T-helper 1 cell treated with Interleukin-12 subunit alpha and Interleukin-12 subunit beta and Interleukin-4 antibody, amounts not matched to agents 30 ng/mL and 1 ng/mL, for 36 hours (primary cell): ENCODE results near the gene FBXO24. TPM values are rescaled to one million over a fixed set of nuclear protein-coding genes. Genes with fewer than 3 reads are reported as not detected.
"Not testable (repeated sequence)": the region's sequence is repeated elsewhere in the genome, so short reads cannot be mapped to it uniquely, and the experiment has no call there.

ENCODE experiments used
- intact Hi-C: fragments of 100-400 bp; cut with micrococcal nuclease; formaldehyde crosslinking; loops from one replicate; pipeline ENCODE4 v1.15.1; 2024
- total RNA-seq: library from RNA; stranded (reverse); gene quantifications from 2 replicates; pipeline ENCODE4 v1.2.3, GENCODE V29; 2022

Gene FBXO24
- 0.66 and 0.85 TPM in 2 replicates for total RNA-seq

- intact Hi-C loops: loop anchor here (1.0 to 10.0 kb wide), 16 partner anchors 18 to 485 kb away; partner anchors contain the start of genes AP4M1, CNPY4, GNB2 and MCM7
These were observed at the start of gene FBXO24 for GRCh38 chr7:100586266-100587025. Gene FBXO24 (plus strand): TSS chr7:100586328. CDS start chr7:100586626, 298 bp downstream.

GRCh38 chr7:100536695-100537094 is 49.4 kb upstream of the FBXO24 start:
- intact Hi-C loops: not testable (repeated sequence)

DNA sequence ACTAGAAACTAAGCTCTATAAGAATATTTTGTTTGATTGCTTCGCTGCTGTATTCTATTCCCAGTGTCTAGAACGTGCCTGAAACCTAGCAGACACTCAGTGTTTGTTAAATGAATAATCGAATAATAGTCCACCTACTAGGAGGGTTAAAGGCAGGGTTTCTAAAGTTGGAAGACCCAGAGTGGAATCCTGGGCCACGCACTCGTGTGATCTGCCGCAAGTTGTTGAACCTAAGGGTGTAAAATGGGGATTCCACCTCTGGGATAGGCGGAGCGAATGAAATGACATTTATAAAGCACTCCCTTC is 47.8 kb upstream of the FBXO24 start:
- intact Hi-C loops: loop anchor here (1.0 to 2.0 kb wide), 9 partner anchors 8 to 420 kb away; partner anchors contain the start of genes CNPY4, FBXO24, GNB2 and LRCH4

DNA sequence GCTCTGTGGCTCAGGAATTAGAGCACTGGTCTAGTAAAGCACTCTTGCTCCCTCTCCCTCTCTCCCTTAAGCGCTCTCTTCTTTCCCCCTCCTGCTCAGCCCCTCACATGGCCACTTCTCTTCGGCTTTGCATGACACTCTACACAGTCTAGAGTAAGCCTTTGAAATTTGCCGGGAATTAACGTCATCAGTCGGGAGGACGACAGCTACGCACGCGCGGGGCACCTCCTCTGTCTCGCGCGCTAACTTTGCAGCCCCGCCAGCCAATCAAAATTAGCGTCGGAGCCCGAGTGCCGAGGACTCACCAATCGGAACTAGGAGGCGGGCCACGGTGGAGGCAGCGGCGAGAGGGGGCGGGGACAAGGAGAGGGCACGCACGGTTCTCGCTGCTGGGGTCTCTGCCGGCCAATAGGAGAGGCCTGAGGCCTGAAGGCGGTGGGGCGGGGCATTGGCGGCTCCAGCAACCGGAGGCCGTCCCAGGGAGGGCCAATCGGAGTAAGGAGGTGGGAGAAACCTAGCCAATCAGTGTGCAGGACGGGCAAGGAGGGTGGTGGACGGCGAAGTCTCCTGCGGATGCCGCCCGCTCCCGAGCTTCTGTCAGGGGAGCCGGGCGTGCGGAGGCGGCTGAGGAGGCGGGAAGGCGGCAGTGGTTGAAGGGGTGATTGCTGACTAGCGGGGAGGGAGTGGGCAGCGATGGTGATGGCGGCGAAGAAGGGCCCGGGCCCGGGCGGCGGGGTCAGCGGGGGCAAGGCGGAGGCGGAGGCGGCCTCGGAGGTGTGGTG is 47.3 kb upstream of the FBXO24 start, which contains the start of gene AGFG2:
TSS of gene AGFG2 (plus strand) at position 550 of the 782 bp plus-strand sequence. CDS start at position 694, 144 bp downstream.
- intact Hi-C loops: loop anchor here (1.0 to 2.0 kb wide), 13 partner anchors 7 to 420 kb away; partner anchors contain the start of genes CNPY4, FBXO24, GNB2 and LRCH4

DNA sequence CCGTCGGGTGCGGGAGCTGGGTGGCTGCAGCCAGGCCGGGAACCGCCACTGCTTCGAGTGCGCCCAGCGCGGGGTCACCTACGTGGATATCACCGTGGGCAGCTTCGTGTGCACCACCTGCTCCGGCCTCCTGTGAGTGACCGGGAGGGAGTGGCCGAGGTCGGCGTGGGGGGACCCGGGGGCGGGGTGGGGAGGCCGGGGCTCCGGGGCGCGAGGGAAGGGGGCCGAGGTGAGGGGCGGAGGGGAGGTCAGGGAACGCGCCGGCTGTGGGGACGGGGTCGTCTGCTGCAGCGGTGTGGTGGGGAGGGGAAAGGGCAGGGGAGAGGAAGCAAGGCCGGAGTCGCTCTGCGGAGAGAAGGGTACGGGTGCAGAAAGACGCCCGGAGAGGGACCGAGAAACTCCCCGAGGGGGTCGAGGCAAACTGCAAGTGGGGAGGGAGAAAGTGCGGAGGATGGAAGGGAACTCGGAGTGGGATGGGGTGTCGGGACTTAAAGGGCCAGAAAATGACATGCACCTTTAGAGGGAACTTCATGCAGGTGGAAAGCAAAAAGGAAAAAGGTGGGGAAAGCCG is 46.6 kb upstream of the FBXO24 start:
- intact Hi-C loops: loop anchor here (1.0 to 2.0 kb wide), 5 partner anchors 11 to 421 kb away; partner anchors contain the start of genes CNPY4, MEPCE, TAF6 and TSC22D4

- intact Hi-C loops: no loop called here
These were observed 45.9 kb upstream of the FBXO24 start for GRCh38 chr7:100540073-100540723.

DNA sequence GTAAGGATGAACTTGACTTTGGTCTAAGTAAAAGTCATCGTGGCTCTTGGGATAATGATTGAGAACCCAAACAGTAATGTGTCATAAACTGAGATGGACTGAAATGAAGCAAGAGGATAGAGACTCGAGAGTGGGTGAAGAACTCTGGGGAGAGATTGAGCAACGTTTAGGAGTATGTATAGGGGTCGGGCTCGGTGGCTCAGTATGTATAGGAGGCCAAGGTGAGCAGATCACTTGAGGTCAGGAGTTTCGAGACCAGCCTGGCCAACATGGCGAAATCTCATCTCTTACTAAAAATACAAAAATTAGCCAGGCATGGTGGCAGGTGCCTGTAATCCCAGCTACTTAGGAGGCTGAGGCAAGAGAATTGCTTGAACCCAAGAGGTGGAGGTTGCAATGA is 44.8 kb upstream of the FBXO24 start:
- intact Hi-C loops: not testable (repeated sequence)

DNA sequence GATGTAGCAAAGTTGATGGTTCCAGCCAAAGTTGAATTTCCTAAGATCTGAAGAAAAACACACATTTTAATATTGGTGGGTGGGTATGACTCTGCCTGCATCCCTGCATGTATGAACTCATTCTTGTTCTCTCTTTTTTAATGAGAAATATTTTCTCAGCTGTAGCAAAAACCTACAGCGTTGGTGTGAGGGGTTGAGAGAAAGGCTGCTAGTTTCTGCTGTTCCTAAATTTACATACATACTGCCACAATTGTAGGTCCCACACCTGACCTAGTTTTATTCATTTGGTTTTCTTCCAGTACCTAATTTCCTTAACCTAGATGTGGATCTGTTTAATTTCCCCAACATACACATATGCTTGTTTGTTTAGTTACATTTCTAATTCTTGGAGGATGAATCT is 42.5 kb upstream of the FBXO24 start:
- intact Hi-C loops: no loop called here

- intact Hi-C loops: no loop called here
These were observed 41.7 kb upstream of the FBXO24 start for GRCh38 chr7:100544386-100544785.

DNA sequence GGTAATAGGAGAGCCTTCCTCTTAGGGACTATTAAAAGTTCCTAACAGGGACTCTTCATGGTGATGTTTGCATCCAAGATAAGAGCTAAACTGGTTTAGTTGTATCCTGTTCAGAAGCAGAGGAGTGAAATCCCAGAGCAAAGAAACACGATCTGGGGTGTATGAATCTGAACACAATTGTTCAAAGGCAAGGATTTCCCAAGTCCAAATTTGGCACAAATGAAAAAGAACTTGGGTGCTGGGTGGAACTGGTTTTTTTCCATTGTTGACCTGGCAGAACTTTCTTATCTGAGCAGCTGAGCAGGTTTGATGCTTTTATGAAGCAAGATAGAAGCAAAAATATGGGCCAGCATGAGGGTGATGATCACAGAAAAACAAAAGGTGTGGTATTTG is 41.2 kb upstream of the FBXO24 start:
- intact Hi-C loops: no loop called here

- intact Hi-C loops: loop anchor here (1.0 kb wide), 2 partner anchors 7 to 14 kb away; no protein-coding TSS in a partner anchor
These were observed 40.6 kb upstream of the FBXO24 start for GRCh38 chr7:100545360-100546128.

GRCh38 chr7:100546129-100546925 is 39.8 kb upstream of the FBXO24 start:
- intact Hi-C loops: loop anchor here (1.0 kb wide), 2 partner anchors 8 to 13 kb away; no protein-coding TSS in a partner anchor

GRCh38 chr7:100546926-100547800 is 39.0 kb upstream of the FBXO24 start:
- intact Hi-C loops: loop anchor here (1.0 kb wide), 2 partner anchors 9 to 12 kb away; no protein-coding TSS in a partner anchor

GRCh38 chr7:100547872-100548271 is 38.3 kb upstream of the FBXO24 start:
- intact Hi-C loops: no loop called here

- intact Hi-C loops: not testable (repeated sequence)
These were observed 37.7 kb upstream of the FBXO24 start for GRCh38 chr7:100548446-100548845.

DNA sequence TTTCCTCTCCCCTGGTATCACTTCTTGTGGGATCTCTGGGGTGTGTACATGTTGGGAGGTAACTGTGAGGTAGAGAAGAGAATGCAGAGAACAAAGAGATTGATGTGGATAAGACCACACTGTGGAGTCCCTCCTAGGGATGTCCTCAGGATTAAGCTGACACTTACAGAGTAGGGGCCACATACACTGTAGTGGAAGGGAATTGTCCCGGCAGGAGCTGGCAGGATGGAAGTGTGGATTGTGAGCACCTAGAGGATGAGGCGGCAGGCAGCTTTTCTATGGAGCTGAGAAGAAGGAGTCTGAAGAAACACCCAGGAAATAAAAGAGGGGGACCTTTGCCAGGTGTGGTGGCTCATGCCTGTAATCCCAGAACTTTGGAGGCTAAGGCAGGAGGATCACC is 33.6 kb upstream of the FBXO24 start:
- intact Hi-C loops: no loop called here

DNA sequence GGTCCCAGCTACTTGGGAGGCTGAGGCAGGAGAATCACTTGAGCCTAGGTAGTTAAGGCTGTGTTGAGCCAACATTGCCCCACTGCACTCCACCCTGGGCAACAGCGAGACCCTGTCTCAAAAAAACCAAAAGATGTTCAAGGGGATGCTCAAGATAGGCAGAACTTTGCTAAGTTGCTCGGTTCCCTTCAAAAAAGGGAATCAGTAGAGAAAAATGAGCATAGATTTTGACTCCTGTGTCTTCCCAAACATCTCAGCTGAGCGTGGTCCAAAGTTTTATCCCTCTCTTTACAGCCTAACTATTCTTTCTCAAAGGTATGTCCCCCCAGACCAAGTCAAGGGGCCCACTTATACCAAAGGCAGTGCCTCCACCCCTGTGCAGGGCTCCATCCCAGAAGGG is 33.1 kb upstream of the FBXO24 start:
- intact Hi-C loops: no loop called here

- intact Hi-C loops: no loop called here
These were observed 30.4 kb upstream of the FBXO24 start for GRCh38 chr7:100555701-100556100.
